Measurements from ENCODE around the gene NUP153.
"Not testable (repeated sequence)": the region's sequence is repeated elsewhere in the genome, so short reads cannot be mapped to it uniquely, and the experiment has no call there.

NUP153 gene

DNA sequence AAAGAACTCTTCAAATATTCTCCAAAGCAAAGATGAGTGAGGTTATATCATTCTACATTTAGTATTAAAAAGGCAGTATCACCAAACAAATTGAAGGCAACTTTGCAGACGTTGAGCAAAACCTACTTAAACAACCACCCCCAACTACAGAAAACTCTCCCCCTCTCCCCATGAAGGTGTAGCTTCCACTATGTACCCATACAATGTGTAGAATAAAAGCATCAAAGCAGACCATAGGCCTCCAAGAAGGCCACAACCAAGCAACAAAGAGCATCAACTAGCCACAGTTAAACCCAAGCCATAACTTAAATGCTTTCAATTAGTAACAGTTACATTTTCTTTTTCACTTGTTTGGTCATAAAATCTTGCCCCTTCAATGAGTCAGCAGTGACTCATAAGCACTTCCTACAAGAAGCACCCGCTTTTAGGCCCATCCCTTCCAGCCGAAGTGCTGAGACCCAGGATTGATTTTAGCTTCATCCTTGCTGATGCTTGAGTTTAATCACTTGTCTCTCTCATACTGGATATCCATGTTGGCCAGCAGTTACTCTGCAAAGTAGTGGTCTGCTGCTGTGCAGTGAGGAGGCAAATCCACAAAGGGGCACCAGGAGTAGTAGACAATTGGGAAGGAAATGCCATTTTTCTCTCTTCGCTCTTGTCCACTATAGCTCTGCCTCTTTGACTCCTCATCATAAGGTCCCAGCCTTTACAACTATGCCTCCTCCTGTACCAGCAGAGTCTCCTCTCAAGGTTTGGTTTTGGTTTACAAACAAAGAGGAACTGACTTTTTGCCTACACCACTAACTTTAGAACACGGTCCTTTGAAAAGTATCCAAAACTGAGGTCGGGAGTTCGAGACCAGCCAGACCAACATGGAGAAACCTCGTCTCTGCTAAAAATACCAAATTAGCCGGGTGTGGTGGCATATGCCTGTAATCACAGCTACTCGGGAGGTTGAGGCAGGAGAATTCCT lies 8.4 kb upstream of the NUP153 start:
- DNase-seq (ENCODE audit: extremely low spot score, insufficient read length, low read depth) (no peak), FAIRE-seq (no peak)

DNA sequence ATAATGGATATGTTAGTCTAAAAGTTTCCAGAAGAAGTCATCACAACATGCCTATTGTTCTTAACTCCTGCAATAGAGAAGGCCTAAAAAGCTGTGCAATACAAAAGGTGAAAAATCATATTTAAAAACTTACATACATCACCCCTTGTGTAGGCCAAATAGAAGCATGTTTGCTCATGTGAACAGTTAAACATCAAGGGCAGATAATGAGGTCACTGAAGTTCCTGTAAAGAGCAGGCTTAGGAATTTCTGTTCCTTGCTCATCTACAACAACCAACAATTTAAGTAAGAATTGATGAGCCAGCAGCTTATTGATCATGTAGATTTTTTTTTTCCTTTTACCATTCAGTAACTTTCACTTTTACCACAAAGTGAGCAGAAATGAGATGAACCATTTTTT lies 7.5 kb upstream of the NUP153 start:
- DNase-seq (ENCODE audit: extremely low spot score, insufficient read length, low read depth) (no peak), FAIRE-seq (no peak)

DNA sequence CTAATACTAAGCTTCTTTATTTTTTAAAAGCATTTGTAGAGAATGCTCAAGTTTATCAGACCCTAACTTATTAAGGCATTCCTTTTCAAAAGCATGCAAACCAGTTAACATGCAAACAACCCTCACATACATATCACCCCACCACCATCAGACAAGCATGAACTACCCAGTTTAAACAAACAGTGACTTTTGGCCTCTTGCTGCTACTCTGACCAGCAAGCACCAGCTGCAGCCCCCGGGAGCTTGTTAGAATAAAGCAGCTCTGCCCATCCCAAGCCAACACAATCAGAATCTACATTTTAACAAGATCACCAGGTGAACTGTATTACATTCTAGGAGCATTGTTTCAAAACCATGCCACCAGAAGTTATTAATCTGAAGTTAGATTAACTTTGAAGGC lies 5.9 kb upstream of the NUP153 start:
- FAIRE-seq, result no peak
- no peak for DNase-seq (ENCODE audit: extremely low spot score, insufficient read length, low read depth)

- FAIRE-seq, result no peak
- DNase-seq (ENCODE audit: extremely low spot score, insufficient read length, low read depth), result no peak
Measured at GRCh38 chr6:17710331-17710730, 3.6 kb upstream of the NUP153 start.

DNA sequence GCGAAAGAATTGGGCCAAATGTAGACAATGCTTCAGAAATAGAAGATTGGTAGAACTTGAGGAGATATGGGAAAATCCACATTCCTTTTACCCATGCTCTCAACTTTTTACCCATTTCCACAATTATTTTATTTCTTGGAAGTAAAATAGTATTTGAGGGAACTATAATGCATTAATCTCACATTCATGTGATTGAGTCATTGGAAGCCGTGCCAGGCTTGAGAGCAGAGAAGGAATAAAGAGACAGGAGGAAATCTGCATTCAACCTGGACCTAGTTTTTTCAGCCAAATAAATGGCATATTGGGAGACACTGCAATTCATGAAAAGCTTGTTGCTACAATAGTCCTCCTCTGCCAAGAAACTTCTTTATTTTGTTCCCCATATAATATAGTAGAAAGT lies 2.8 kb upstream of the NUP153 start:
- no peak for DNase-seq (ENCODE audit: extremely low spot score, insufficient read length, low read depth)
- FAIRE-seq, result no peak

DNA sequence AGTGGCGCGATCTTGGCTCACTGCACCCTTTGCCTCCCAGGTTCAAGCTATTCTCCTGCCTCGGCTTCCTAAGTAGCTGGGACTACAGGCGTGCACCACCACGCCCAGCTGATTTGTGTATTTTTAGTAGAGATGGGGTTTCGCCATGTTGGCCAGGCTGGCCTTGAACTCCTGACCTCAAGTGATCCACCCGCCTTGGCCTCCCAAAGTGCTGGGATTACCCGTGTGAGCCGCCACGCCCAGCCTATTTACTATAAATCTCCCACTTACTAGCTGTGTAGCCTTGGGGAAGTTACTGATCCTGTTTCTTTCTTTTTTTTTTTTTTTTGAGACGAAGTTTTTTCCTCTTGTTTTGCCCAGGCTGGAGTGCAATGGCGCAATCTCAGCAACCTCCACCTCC lies 1.3 kb upstream of the NUP153 start:
- DNase-seq (ENCODE audit: extremely low spot score, insufficient read length, low read depth); FAIRE-seq: not testable (repeated sequence)

- DNase-seq (ENCODE audit: extremely low spot score, insufficient read length, low read depth) (no peak), FAIRE-seq (no peak)
Measured at GRCh38 chr6:17707371-17707651, 586 bp upstream of the NUP153 start.

- peak; percentile 92 for FAIRE-seq
Measured at GRCh38 chr6:17705778-17706579, 746 bp downstream of the NUP153 start.

GRCh38 chr6:17705428-17705777 lies 1.3 kb downstream of the NUP153 start:
- DNase-seq (ENCODE audit: extremely low spot score, insufficient read length, low read depth) (no peak), FAIRE-seq (no peak)

More at GRCh38 chr6:17705778-17706579, 746 bp downstream of the NUP153 start:
- DNase-seq (ENCODE audit: extremely low spot score, insufficient read length, low read depth), result peak; percentile 70

- FAIRE-seq (no peak), DNase-seq (ENCODE audit: extremely low spot score, insufficient read length, low read depth) (no peak)
Measured at GRCh38 chr6:17703256-17703694, 3.5 kb downstream of the NUP153 start.

- DNase-seq (ENCODE audit: extremely low spot score, insufficient read length, low read depth) (no peak), FAIRE-seq (no peak)
Measured at GRCh38 chr6:17700421-17701416, 6.0 kb downstream of the NUP153 start.

- DNase-seq (ENCODE audit: extremely low spot score, insufficient read length, low read depth) (no peak), FAIRE-seq (no peak)
Measured at GRCh38 chr6:17691925-17692538, 14.7 kb downstream of the NUP153 start.

- FAIRE-seq (no peak), DNase-seq (ENCODE audit: extremely low spot score, insufficient read length, low read depth) (no peak)
Measured at GRCh38 chr6:17688481-17688880, 18.2 kb downstream of the NUP153 start.

DNA sequence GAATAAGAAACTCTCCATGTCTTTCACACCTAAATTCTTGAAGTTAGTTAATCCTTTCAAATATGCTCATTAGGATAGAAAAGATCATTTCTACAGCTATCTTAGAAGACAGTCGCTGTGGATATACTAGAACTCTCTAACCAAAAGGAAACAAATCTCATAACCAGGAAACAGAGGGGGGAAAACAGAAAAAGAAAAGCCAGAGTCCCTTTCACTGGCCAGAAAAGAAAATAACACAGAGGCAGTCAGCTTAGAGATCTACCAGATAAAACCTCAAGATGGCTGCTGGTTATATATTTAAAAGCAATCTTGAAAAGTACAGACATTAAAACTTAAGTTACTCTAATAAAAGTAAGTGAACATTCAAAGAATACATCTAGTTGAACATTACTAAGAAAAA lies 19.6 kb downstream of the NUP153 start:
- no peak for FAIRE-seq

DNA sequence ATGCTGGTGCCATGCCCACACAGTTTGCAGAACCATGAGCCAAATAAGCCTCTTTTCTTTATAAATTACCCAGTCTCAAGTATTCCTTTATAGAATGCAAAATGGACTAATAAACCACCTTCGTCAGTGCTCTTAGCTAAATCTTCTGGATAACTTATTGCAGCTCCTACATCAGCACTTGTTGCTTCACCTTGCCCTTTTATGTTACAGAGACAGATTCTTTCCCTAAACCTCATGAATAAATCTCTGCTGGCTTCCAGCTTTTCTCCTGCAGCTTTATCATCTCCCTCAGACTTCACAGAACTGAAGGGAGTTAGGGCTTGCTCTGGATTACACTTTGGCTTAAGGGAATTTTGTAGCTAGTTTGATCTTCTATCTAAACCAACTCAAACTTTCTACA lies 22.6 kb downstream of the NUP153 start:
- FAIRE-seq, result no peak
- no peak for DNase-seq (ENCODE audit: extremely low spot score, insufficient read length, low read depth)

More for the DNA sequence above, 19.6 kb downstream of the NUP153 start:
- DNase-seq (ENCODE audit: extremely low spot score, insufficient read length, low read depth), result no peak

DNA sequence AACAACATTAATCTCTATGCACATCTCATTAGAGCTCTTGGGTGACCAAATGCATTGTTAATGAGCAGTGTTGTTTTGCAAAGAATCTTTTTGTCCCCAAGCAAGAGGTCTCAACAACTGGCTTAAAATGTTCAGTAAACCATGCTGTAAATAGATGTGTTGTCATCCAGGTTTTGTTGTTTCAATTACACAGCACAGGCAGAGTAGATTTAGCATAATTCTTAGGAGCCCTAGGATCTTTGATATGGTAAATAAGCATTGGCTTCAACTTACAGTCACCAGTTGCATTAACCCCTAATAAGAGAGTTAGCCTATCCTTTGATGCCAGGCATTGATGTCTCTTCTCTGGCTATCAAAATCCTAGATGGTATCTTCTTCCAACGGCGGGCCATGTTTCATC lies 23.3 kb downstream of the NUP153 start:
- DNase-seq (ENCODE audit: extremely low spot score, insufficient read length, low read depth) (no peak), FAIRE-seq (no peak)

- FAIRE-seq (no peak), DNase-seq (ENCODE audit: extremely low spot score, insufficient read length, low read depth) (no peak)
Measured at GRCh38 chr6:17679726-17680125, 27.0 kb downstream of the NUP153 start.

GRCh38 chr6:17677602-17678001 lies 29.1 kb downstream of the NUP153 start:
- DNase-seq (ENCODE audit: extremely low spot score, insufficient read length, low read depth) (no peak), FAIRE-seq (no peak)

- no peak for FAIRE-seq
- no peak for DNase-seq (ENCODE audit: extremely low spot score, insufficient read length, low read depth)
Measured at GRCh38 chr6:17673543-17674254, 33.0 kb downstream of the NUP153 start.
